HG03342 (cell line): ENCODE measurements around the gene ZBTB20.

Source experiments
- ATAC-seq: cut with Tn5 transposase; IDR thresholded peaks from one replicate; pipeline ENCODE4 v1.9.1; 2021; ENCODE audit warnings: mild to moderate bottlenecking, moderate library complexity; ENCODE audit not compliant: unreplicated experiment

Gene ZBTB20

GRCh38 chr3:114606336-114606735 is 540.8 kb downstream of the ZBTB20 start:
- ATAC-seq: no peak

GRCh38 chr3:114600571-114600970 is 546.5 kb downstream of the ZBTB20 start:
- ATAC-seq: no peak

DNA sequence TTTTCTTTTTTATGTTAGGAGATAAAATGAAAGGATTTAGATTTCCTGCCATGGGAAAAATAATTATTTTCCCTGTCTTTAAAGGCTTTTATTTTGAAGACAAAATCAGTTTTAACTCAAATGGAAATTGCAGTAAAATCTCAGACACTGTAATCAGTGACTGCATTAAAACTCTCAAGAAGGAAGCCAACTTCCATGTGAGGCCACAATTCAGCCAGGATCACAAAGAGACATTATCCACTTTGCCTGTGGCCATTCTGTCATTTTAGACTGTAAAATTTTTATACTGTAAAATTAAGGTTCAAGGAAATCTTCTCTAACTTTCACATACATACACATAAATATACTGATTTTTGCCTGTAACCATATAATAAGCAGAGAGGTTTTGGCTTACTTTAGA is 549.2 kb downstream of the ZBTB20 start:
- ATAC-seq: no peak

GRCh38 chr3:114597012-114597411 is 550.1 kb downstream of the ZBTB20 start:
- no peak for ATAC-seq

DNA sequence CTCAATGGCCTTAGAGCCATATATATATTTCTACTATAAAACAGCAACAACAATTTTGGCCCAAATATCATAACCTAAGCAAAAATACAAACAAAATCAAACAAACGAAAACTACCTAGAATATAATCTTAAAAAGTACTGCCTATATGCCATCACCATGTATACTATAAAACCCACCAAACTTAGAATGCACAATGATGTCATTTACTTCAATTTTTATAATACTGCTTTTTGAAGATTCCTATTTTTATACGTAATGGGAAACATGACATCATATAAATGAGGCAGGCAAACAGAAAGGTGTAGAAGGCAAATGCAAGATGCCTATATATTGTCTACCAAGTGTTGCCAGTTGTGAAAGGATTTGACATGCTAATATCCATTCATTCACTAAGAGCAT is 550.9 kb downstream of the ZBTB20 start:
- ATAC-seq: no peak

DNA sequence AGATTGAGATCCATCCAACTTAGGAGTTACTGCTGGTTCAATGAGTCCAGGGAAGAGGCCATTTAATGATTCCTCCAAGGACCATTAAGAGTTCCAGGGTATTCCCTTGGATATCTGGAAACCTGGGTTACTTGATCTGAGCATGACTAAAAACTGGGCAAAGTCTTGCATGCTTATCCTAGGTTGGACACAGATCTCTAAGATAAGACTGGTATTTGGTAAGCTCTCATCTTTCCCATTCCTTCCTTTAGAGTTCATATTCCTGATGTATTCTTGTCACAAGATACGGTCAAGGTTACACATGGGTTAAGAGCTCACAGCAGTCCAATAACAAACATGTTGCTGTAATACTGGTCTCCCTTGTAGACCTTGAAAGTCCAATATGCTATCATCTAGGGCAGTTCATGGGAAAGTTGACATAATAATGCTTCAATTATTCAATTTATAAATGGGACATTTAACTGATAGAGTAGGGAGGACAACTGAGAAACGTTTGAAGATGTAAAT is 551.5 kb downstream of the ZBTB20 start:
- no peak for ATAC-seq

DNA sequence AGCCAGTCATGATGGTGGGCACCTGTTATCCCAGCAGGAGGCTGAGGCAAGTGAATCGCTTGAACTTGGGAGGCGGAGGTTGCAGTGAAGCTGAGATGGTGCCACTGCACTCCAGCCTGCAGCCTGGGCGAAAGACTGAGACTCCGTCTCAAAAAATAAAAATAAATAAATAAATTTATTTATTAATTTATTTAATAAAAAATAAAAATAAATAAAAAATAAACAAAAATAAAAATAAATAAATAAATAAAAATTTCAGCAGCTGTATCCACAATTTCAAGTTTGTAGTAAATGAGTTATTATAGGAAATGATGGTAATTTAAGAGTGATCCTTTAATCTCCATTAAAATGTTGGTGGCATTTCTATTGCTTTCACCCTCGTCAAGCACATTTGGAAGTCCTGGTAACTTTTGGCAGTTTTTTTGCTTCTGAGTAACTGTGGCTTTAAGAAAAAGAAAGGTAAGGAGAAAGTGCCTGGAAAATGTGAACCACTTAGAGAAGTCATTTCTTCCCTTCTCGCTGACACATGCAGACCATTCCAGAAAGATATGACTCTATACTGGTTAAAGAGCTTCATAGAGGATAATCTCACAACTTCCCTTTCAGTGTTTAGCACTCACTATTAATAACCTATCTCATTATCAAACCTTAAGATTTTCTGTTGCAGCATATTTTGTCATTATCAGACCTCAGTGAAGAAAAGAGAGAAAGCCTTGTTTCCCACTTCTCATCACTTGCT is 556.6 kb downstream of the ZBTB20 start:
- no peak for ATAC-seq

GRCh38 chr3:114587986-114588385 is 559.1 kb downstream of the ZBTB20 start:
- no peak for ATAC-seq

- ATAC-seq: no peak
These were observed 561.0 kb downstream of the ZBTB20 start for GRCh38 chr3:114586119-114586518.

- no peak for ATAC-seq
These were observed 561.4 kb downstream of the ZBTB20 start for GRCh38 chr3:114585687-114586086.

- ATAC-seq: no peak
These were observed 562.2 kb downstream of the ZBTB20 start for GRCh38 chr3:114584734-114585371.

DNA sequence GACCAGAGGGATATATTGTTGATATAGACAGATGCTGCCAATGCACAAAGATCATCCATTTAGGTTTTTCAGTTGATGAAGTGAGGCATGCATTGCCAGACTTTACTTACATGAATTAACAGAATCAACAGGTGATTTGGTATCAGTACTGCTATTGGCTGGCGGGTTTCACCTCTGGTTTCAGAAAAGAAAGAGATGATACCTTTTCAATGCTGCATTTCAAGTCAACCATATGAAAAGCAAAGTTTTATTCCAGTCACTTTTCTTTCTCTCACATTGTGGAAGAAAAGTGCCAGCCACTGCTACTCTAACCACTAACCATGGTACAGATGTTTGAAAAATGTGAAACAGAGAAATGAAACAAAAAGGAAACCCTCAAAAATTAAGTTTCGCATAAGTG is 564.2 kb downstream of the ZBTB20 start:
- peak; percentile 85 for ATAC-seq

DNA sequence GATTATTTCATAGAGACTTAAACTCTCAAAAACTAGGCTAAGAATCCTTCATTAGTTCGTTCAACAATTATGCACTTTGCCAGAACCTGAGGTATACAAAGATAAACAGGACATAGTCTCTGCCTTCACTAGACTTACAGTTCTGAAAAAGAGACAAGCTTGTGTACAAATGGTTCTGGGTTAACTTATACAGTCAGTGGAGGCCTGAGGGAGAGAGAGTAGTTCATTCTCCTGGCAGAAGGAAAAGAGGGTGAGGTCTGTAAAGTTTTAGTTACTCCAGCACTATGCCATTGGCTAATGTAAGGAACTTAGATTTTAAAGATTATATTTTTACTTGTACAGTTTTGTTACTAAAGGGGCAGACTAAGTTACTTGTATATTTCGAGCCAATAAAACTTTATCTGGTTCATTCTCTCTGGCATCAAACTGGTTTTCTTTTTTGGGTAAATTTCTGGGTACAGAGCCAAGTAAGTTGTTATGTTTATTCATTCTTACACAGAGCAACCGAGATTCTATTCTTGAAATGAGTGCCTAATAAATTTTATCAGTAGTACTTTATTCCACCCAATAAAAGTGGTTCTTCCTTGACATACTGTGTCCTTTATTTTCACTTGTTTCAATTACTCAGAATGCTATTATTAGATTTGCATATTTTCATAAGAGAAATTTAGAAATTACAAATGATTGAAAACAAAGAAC is 574.6 kb downstream of the ZBTB20 start:
- ATAC-seq: no peak

DNA sequence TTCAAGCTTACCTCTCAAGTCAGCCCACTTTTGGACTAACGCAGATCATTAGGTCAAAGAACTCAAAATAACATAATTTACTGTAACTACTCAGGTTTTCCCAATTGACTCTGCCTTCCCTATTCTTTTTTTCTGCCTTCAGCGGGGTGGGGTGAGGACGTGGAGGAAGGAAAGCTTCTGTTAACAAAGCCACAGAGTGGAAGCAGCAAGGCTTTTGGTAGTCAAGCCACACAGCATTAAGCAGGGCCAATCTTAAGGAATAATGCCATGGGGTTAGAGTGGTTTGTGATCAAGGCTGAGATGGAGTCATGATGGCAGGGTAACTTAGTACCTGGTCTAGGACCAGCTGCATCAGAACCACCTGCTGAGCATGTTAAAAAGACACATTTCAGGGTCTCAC is 575.7 kb downstream of the ZBTB20 start:
- no peak for ATAC-seq

GRCh38 chr3:114569186-114569585 is 577.9 kb downstream of the ZBTB20 start:
- no peak for ATAC-seq

- ATAC-seq: no peak
These were observed 579.3 kb downstream of the ZBTB20 start for GRCh38 chr3:114567771-114568170.

GRCh38 chr3:114566767-114567166 is 580.3 kb downstream of the ZBTB20 start:
- peak; percentile 16 for ATAC-seq

GRCh38 chr3:114566162-114566755 is 580.8 kb downstream of the ZBTB20 start:
- ATAC-seq: peak; percentile 91

- no peak for ATAC-seq
These were observed 581.9 kb downstream of the ZBTB20 start for GRCh38 chr3:114565216-114565615.

DNA sequence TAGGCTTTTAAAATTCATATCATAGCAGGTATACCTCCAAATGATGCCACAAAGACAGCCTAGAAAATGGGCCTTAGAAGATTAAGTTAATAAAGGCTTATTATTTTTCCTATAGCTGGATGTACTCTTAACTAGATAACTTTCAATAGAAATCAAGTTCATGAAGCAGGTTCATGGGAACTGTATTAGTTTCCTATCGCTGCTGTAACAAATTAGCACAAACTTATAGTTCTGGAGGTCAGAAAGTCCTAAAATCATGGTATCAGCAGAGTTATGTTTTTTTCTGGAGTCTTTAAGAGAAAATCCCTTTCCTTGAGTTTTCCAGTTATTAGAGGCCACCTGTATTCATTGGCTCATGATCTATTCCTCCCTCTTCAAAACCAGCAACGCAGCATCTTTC is 583.4 kb downstream of the ZBTB20 start:
- no peak for ATAC-seq

DNA sequence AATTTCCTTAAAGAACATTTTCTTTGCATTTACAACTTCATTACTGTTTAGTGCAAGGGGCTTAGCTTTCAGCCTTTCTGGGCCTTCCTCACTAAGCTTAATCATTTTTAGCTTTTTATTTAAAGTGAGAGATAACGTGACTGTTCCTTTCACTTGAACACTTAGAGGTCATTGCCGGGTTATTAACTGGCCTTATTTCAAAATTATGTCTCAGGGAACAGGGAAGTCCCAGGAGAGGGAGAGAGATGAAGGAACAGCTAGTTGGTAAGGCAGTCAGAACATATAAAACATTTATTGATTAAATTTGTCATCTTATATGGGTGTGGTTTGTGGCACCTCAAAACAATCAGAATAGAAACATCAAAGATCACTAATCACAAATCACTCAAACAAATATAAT is 584.5 kb downstream of the ZBTB20 start:
- ATAC-seq: no peak
